T1000 (cell line): ENCODE results near the gene NAV2.

Experiments used
- DNase-seq: peaks from one replicate; lab custom pipeline; 2025; ENCODE audit warnings: mixed read lengths; lab: John Stamatoyannopoulos, UW

Gene NAV2

DNA sequence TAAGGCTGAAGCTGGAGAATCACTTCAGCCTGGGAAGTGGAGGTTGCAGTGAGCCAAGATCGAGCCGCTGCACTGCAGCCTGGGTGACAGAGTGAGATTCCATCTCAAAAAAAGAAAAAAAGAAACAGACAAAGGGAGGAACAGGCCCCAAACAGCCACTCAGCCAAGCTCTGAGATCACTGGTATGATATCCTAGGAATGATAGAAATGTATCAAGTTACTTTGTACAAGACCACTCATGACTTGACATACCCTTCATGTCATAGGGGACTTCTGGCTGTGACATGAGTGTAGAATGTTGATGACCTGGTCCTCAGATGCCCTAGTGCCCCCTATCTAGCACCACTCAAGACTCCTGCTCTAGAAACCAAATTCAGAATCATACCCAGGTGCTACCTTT is 216.5 kb downstream of the NAV2 start:
- no peak for DNase-seq

DNA sequence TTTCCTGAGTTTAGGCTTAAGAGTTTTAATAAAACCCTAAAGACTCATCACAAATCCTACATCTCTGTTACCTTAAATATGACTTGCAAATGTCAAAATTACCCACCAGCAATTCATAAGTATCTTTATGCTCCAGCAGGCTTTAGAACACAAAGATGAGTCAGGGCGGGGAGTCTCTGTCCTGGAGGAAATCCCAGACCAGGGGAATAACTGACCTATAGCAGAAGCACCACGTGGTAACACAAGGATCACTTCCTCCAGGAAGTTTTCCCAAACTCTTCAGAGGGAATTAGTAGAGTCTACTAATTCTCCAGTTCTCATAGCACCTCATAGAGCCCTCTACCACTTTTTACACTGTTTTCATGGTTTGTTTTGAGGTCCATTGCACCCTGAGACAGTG is 217.0 kb downstream of the NAV2 start:
- DNase-seq = no peak

DNA sequence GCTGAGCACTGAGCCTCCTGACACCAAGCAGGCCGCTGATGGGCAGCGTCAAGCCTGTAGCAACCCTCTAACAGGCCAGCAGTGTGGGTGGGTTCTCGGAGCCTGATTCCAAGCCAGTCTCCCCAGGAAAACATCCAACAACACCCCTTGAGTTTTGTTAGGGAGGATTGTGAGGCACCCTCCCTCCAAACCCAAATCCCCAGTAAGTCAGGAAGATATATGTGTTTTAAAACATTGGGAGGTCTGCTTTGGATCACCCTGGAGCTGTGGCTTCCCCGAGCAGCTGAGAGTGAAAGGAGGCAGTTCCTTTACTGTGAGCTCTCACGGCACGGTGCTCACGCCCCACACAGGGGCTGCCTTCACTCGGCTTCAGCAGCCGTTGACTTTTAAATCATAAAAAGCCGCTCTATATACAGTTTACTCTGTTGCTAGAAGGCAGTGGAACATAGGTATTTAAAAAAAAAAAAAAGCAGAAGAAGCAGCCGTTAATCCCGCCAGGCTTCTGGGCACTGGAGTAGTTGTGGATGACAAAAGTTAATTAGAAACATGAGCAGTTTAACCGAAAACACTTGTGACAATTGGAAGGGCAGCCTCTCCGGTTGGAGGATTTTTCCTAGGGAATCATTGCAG is 218.6 kb downstream of the NAV2 start:
- DNase-seq = no peak

DNA sequence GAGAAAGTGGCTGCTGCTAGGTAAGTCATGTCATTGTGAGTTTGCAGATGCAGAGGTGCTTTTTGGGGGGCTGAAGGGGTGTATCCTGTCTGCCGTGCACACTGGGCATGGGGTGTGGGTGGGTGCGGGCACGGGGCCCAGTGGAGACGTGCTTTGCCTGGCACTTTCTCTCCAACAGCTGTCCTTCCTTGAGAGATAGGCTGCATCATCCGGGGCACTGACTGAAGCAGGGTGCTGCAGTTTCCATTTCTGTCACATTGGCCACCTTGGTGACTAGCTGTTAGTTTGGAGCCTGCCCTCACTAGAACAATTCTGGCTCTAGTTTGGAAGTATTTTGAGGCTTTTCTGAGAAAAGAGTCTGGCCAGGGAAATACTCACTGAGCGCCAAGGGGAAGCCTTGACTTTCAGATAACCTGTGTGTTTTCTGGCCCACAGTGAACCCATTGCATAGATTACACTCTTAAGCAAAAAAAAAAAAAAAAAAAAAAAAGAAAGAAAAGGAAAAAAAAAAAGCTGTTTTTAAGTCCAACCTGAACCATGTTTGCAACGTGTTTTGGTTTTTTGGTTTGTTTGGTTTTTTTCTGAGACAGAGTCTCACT is 219.2 kb downstream of the NAV2 start:
- DNase-seq = no peak

DNA sequence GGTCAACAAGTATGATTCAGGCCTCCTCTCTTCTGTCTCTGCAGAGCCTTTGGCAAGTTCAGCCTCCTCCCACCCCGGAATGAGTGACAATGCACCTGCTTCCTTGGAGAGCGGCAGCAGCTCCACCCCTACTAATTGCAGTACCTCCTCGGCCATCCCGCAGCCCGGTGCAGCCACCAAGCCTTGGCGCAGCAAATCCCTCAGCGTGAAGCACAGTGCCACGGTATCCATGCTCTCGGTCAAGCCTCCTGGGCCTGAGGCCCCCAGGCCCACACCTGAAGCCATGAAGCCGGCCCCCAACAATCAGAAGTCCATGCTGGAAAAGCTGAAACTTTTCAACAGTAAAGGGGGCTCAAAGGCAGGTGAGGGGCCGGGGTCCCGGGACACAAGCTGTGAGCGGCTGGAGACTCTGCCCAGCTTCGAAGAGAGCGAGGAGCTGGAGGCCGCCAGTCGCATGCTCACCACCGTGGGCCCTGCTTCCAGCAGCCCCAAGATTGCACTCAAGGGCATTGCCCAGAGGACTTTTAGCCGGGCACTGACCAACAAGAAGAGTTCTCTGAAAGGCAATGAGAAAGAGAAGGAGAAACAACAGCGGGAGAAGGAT is 220.6 kb downstream of the NAV2 start:
- no peak for DNase-seq

DNA sequence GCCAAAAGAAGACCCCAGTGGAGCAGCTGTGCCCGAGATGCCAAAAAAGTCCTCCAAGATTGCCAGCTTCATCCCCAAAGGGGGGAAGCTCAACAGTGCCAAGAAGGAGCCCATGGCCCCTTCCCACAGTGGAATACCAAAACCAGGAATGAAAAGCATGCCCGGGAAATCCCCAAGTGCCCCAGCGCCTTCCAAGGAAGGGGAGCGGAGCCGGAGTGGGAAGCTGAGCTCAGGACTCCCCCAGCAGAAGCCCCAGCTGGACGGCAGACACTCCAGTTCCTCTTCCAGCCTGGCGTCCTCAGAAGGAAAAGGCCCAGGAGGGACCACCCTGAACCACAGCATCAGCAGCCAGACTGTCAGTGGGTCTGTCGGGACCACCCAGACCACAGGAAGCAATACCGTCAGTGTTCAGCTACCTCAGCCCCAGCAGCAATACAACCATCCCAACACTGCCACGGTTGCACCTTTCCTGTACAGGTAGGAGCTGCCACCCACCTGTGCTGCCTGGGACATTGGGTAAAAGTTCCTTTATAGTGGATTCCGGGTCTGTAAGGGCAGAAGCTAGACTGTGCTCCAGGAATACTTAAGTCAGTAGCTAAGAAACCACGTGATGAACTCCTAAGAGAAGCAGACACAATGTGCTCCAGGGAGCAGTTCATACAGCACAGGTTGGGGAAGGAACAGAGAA is 221.3 kb downstream of the NAV2 start:
- no peak for DNase-seq

DNA sequence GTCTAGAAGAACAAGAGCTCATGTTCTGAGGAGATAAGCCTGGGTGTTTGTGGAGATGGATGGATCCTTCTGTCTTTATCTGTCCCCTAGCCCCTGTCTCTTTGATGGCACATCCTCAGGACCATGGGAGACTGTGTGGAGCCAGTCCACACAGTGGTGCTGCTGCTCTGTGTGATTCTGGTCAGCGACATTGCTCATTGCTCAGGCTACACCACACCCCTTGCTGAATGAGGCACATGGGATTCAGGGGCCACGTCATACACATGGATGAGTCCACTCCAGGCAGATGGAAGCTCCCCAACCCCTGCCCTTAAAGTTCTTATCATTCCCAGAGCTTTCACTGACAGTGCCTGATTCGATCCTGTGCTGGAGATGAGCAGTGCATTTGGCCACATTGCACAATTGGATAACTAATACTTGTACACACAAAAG is 222.2 kb downstream of the NAV2 start:
- DNase-seq = peak; percentile 63

DNA sequence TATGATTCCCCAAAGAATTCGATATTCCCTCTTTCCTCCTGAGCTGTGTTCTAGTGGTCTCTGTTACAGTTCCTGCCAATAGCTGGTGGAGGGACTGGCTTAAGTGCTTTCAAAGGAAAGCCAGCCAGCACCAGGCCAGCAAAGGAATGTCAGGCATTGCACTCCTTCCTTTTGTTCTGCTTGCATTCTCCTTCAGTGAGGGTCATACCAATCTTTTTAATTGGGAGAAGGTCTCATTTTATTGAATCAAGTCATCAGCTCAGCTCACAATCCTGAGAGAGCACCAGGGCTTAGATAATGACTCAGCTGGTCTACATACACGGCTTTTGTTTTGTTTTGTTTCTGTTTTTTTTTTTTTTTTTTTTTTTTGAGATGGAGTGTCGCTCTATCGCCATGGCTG is 222.9 kb downstream of the NAV2 start:
- DNase-seq = peak; percentile 32

DNA sequence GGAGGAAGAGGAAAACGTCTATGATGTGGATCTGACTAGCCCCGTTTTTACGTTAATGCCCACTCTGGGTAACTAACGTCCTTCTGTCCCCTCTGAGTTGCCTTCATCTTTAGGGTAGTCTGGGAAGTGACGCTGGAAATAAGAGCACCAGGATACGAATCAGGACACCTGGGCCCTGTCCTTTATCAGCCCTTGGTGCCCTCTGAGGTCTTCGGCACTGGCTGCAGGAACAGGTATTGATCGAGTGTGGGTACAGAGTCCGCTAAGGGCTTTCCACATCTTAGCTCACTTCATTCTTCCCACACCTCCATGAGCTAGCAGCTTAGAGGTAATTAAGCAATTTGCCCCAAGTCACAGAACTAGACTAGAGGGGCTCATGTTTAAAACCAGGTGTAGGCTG is 223.8 kb downstream of the NAV2 start:
- DNase-seq = no peak

DNA sequence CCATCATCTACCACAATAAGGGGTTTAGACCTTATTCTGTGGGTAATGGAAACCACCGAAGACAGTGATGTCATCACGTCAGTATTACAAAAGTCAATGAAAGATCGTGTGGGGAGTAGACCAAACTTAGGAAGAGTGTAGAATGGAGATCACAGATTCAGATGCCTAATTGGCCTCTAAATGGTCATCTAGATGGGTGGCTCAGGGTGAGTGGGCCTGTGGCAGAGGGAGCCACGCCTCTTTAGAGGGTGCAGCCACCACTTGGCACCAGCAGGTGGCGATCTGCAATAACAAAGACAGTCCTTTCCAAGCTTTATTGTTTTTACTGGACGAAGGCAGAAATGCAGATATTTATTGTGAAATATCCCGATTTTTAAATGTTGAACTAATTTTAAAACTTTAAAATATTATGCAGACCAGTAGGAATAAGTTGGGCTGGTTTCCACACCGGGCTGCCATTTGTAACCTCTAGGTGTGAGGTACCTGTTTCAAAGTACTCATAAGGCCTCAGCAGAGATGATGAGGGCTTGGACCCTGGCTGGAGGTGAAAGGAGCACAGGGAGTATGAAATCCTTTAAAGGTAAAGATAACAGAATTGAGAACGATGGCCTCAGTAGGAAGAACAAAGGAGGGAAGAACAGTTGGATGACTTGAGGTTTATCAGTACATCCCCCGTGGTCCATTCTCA is 225.7 kb downstream of the NAV2 start:
- no peak for DNase-seq

DNA sequence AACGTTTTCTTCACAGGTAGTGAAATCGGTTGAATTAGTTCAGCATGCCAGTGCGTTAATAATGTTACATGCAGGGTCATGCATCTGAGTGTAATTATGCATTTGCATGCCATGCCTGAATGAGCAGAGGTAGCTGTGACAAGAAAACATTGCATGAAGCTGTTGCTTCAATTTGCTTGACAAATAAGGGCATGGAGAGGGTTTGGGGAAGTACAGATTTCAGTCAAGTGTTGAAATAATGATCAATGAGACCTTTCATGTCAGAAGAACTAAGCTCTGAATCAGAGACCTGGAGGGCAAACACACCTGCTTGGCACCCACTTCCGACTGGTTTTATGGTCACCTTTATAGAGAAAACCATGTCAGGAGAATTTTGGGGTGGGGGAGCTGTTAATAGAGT is 226.2 kb downstream of the NAV2 start:
- DNase-seq = no peak

DNA sequence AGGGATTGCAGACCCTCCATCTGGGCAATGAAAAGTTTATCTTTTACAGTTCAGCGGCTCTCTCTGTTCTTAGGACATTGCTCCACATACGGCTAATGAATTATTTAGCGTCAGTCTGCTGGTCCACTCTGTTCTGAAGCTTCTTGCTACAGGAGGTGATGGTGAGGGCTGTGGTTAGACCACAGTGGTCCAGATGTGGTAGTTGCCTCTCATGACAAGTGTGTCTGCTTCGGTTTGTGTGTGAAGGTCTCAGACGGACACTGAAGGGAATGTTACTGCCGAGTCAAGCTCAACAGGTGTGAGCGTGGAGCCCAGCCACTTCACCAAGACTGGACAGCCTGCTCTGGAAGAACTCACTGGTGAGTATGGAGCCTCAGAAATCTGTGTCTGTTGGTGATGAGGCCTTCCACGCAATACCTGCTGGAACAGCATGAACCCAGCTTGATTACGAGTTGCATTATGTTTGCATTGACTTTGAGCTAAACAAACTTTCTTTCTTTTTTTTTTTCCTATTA is 226.8 kb downstream of the NAV2 start:
- DNase-seq = no peak

DNA sequence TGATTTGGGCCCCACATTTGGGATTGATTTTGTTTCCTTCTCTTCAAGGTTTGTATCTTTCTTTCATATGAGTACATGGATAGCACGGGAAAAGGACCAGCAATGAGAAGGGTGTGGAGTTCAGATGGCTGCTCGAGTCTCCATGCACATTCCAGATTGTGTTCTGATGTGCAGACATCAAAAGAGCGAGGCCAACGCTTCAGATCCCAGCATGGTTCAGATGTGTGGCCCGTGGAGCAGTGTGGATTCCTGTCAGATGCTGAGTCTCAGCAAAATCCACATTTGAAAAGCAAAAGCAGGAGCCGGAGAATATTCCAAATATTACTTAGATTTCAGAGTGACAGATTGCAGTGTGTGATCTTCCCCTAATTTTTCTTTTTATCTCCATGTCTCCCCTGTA is 228.2 kb downstream of the NAV2 start:
- DNase-seq = no peak

DNA sequence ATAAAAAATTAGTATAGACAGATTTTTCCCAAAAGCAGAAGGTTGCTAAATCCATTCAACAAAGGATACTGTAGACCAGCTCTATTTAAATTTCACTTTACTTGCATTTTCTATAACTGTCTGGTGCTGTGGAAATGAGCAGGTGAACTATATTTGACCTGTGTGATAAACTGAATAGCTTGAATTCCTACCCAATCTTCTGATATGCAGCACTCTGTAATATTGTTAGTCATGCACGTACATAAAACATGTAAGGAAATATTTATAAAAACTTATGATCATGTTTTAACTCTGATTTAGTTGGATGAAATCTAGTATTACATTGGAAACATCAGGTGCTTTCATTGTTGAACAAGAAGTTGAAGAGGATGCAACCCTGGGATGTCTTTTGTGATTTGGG is 234.0 kb downstream of the NAV2 start:
- DNase-seq = no peak

DNA sequence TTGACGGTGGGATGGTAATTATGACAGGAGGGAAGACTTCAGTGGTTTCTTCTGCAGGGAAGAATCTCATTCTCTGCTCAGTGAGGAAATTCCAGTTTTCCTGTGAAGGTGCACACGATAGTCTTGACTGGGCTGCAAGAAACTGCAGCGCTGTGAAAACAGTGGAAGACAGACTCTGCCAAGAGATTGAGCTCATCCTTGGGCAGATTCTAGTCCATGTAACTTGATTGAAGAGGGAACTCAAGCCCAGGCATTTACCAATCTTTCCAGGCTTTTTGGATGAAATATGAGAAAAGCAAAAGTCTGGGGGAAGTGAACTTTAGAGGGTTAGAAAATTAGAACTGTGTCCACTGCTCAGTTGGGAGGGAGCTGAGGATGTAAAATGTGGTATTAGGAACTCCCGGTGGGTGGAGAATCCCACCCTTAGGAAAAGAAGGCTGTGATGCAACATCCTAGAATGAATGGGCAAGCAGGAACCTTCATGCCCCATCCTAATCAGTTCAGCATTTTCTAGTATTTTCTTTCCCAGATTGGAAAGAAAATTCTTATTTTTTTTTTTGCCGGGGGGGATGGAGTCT is 235.0 kb downstream of the NAV2 start:
- no peak for DNase-seq

DNA sequence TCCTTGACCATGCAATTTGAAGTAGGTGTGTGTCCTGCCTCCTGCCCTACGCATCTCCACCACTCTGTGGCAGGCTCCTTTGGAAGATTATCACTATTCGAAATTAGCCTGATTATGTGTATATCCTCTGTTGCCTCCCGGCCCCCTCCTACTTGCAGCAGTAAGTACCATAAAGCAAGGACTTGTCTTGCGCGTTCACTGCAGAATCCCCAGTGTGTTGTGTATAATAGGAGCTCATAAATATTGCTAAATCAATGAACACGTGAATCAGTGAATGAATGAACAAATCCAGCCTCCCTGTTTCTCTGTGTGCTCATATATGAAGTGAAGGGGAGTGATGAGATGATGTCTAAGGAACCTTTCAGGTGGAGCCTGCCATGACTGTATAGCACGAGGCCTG is 237.0 kb downstream of the NAV2 start:
- no peak for DNase-seq

DNA sequence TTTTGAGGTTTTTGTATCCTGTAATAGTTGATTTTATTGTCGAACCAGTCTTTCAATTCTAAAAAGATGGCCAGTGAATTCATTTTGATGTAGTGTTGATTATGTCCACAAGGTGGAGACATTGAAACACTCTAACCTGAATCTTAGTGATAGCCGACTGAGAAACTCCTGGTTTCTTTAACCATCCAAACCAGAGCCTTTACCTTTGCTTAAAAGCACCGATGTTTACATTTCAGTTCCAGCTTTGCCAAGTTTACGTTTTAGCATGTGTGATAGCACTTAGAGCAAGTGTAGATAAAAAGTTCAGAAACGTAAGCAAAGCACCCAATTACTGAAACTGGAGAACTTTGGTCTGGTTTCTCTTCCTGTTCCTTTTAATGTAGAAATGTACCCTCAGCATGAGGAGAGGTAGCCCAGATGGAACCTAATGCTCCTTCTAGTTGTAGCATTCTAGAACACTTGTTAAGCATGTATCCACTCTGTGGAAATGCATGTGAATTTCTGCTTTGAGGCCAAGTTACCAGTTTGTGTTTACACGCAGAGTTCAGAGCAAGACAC is 239.0 kb downstream of the NAV2 start:
- DNase-seq = no peak

DNA sequence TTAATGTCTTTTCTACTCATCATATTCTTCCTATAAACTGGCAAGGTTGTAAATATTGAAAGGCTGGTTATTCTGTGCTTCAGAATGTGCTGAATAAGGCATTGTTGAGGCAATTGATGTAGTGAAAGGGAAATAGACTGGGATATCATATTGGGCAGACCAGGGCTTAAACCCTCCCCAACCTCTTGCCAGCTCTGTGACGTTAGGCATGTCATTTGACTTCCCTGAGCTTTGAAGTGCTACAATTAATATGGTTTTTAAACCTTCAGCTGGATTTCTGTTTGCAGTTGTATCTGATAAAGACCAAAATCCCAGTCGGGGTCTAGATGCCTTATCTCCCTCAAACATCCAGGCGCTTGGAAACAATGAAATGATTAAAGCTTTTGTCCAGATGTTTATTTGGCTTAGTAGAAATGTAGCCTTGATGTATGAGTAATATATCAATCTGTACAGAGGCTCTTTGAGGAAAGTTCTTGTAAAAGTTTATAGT is 239.5 kb downstream of the NAV2 start:
- DNase-seq = no peak

DNA sequence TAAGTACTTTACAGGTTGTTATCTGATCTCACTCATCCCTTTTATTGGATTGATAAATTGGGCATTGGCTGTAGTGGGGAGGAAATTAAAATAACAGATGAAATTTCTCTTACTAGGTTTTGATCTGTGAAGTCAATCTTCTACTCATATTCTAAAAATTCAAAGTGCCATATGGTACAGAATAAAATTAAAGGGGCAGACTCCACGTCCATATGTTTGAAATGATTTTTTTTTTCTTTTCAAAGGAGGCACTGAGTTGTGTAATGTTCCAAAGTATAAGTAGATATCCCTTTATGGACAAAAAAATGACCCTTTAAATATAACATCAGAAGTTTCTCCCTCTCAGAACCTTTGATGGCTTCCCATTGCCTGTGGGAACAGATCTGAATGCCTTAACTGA is 240.3 kb downstream of the NAV2 start:
- no peak for DNase-seq

DNA sequence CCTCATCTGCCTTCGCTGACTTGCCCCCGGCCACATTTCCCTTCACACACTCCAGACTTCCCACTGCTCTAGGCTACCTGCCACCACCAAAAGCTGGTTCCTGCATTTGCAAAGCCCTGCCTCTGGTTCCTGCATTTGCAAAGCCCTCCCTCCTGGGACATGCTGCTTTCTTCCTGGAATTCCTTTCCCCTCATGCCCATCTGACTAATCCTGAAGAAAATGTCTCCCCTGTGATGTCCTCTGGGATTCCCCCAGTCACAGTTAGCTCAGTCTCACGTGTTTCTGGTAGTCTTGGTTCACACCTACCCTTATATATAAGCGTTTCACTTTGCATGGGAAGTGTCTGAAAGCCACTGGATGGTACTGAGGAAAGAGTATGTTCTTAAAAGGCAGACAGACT is 240.7 kb downstream of the NAV2 start:
- DNase-seq = peak; percentile 18

DNA sequence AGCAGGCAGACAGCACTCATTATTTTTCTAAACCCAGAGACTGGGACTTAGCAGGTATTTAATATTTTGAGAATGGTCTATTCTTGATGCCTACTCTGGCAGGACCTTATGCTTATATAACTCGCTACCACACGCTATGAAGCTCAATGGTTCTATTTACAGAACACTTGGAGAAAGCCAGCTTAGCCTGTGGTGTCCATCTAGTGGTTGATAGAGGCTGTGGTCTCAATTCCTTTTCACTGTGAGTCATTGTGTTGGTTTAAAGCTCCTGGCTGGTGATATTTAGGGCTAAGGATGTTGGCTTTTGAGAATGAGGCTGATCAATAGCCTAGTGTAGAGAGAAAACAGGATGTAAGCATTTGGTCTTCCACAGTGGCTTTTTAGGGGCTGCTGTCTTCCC is 241.3 kb downstream of the NAV2 start:
- DNase-seq = peak; percentile 15

DNA sequence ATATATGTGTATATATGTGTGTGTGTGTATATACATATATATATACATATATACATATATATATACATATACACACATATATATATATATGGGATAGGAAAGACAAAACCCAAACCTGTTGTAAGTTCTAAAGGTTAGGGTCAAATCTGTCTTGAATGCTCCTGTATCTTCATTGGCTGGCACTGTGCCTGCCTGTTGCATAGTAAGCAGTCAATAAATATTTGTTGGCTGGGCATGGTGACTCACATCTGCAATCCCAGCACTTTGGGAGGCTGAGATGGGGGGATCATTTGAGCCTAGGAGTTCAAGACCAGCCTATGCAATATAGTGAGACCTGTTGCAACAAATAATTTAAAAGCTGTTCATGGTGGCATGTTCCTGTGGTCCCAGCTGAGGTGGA is 242.3 kb downstream of the NAV2 start:
- no peak for DNase-seq
